ENCODE measurements around the gene SALL1. TPM values are rescaled to one million over a fixed set of nuclear protein-coding genes. Genes with fewer than 3 reads are reported as not detected.

Gene SALL1
- total RNA-seq, 1 experiment from 2014 or later: not detected

GRCh38 chr16:51141541-51141940, 9.5 kb downstream of the SALL1 start:
- Histone ChIP-seq H3K36me3 (ENCODE audit: control insufficient read depth, insufficient read depth, low read length) (no peaks in the 10 kb centered on the region), H3K27me3 (ENCODE audit: control insufficient read depth, insufficient read depth, low read length) (no peaks in the 10 kb centered on the region), H3K4me1 (ENCODE audit: control insufficient read depth, insufficient read depth, low read length) (no peaks in the 10 kb centered on the region), H3K9me3 (ENCODE audit: control insufficient read depth, insufficient read depth, low read depth, low read length) (no peaks in the 10 kb centered on the region), H3K27ac (ENCODE audit: low read length) (no peak overlapping the region), H3K4me3 (ENCODE audit: low read depth in 2 of 2, low read length in 2 of 2) (no peak overlapping the region)
- no TSS peak for BruUV-seq (replicated peaks)
- ChIA-PET POLR2A (no interaction called here), CTCF (no interaction called here)
- ATAC-seq (no peak), DNase-seq (ENCODE audit: low read depth, low spot score) (no peak)
- in situ Hi-C loops (cut with HindIII; ENCODE audit: low pct_unique_long_range_greater_than_20kb, low sequenced_read_pairs) (no loop called here), intact Hi-C loops (cut with micrococcal nuclease; ENCODE audit: unreplicated experiment) (no loop called here)
- TF ChIP-seq, protein P1, sequence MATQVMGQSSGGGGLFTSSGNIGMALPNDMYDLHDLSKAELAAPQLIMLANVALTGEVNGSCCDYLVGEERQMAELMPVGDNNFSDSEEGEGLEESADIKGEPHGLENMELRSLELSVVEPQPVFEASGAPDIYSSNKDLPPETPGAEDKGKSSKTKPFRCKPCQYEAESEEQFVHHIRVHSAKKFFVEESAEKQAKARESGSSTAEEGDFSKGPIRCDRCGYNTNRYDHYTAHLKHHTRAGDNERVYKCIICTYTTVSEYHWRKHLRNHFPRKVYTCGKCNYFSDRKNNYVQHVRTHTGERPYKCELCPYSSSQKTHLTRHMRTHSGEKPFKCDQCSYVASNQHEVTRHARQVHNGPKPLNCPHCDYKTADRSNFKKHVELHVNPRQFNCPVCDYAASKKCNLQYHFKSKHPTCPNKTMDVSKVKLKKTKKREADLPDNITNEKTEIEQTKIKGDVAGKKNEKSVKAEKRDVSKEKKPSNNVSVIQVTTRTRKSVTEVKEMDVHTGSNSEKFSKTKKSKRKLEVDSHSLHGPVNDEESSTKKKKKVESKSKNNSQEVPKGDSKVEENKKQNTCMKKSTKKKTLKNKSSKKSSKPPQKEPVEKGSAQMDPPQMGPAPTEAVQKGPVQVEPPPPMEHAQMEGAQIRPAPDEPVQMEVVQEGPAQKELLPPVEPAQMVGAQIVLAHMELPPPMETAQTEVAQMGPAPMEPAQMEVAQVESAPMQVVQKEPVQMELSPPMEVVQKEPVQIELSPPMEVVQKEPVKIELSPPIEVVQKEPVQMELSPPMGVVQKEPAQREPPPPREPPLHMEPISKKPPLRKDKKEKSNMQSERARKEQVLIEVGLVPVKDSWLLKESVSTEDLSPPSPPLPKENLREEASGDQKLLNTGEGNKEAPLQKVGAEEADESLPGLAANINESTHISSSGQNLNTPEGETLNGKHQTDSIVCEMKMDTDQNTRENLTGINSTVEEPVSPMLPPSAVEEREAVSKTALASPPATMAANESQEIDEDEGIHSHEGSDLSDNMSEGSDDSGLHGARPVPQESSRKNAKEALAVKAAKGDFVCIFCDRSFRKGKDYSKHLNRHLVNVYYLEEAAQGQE (IDR thresholded peaks at IDR 0.05; ENCODE audit: insufficient read depth in 1 of 2, low read depth in 2 of 2, low read length in 1 of 2): no peak
- TF ChIP-seq SIN3A (IDR thresholded peaks at IDR 0.05; ENCODE audit: borderline replicate concordance, insufficient read depth, low read depth, low read length): no peak
- TF ChIP-seq TCF7L2 (IDR thresholded peaks at IDR 0.05; ENCODE audit: low read depth, low read length): no peak
- TF ChIP-seq CTCF (IDR thresholded peaks at IDR 0.05): no peak
- TF ChIP-seq POLR2AphosphoS5 (IDR thresholded peaks at IDR 0.05; ENCODE audit: low read depth, low read length): no peak

DNA sequence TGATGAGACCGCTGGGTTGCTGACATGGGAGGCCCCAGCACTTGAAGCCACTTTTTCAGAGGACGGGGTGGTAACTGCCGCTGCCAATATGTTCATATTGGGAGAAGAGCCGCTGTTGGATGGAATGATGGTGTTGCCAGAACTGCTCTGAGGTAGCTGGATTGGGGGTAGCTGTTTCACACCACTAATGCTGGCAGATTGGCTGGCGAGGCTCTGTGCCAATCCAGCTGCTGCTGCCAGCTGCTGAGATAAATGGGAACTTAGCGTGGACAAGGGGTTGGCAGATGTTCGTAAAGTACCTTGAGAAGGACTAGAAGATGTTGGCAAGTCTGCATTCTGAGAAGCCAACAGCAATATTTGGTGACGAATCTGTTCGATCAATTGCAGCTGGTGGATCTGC, 10.0 kb downstream of the SALL1 start:
- Histone ChIP-seq H3K36me3 (ENCODE audit: control insufficient read depth, insufficient read depth, low read length) (no peaks in the 10 kb centered on the region), H3K27ac (ENCODE audit: low read length) (no peak overlapping the region), H3K4me3 (ENCODE audit: low read depth in 2 of 2, low read length in 2 of 2) (no peak overlapping the region), H3K4me1 (ENCODE audit: control insufficient read depth, insufficient read depth, low read length) (no peaks in the 10 kb centered on the region), H3K27me3 (ENCODE audit: control insufficient read depth, insufficient read depth, low read length) (no peaks in the 10 kb centered on the region), H3K9me3 (ENCODE audit: control insufficient read depth, insufficient read depth, low read depth, low read length) (no peaks in the 10 kb centered on the region)
- no peak for TF ChIP-seq POLR2AphosphoS5 (IDR thresholded peaks at IDR 0.05; ENCODE audit: low read depth, low read length)
- TF ChIP-seq, protein P1 (IDR thresholded peaks at IDR 0.05; ENCODE audit: insufficient read depth in 1 of 2, low read depth in 2 of 2, low read length in 1 of 2): no peak
- TF ChIP-seq TCF7L2 (IDR thresholded peaks at IDR 0.05; ENCODE audit: low read depth, low read length): no peak
- TF ChIP-seq CTCF (IDR thresholded peaks at IDR 0.05): no peak
- in situ Hi-C loops (cut with HindIII; ENCODE audit: low pct_unique_long_range_greater_than_20kb, low sequenced_read_pairs) (no loop called here), intact Hi-C loops (cut with micrococcal nuclease; ENCODE audit: unreplicated experiment) (no loop called here)
- DNase-seq (ENCODE audit: low read depth, low spot score) (no peak), ATAC-seq (no peak)
- no TSS peak for BruUV-seq (replicated peaks)
- POLR2A ChIA-PET: no interaction called here
- CTCF ChIA-PET: no interaction called here
